Fibroblast of mammary gland (primary cell): Measurements from ENCODE around the gene CAB39.

ENCODE experiments used
- DNase-seq: peaks from one replicate; pipeline ENCODE4 v3.0.0-alpha.2; 2010; ENCODE audit warnings: low read depth
- H3K4me3 ChIP-seq: 2 replicates; pipeline ENCODE4 v1.5.1; 2011; ENCODE audit warnings: low read depth, mild to moderate bottlenecking, low read length, moderate library complexity; ENCODE audit not compliant: control insufficient read depth
- CTCF ChIP-seq: conservative IDR thresholded peaks from 2 replicates; pipeline ENCODE4 v1.5.1; 2011; ENCODE audit warnings: low read depth, low read length, inconsistent platforms; ENCODE audit not compliant: control insufficient read depth, insufficient read depth

Gene CAB39

GRCh38 chr2:230706966-230707365, 5.7 kb upstream of the CAB39 start:
- DNase-seq = no peak

GRCh38 chr2:230708204-230708603, 4.4 kb upstream of the CAB39 start:
- TF ChIP-seq CTCF = no peak
- no peak overlapping the region for H3K4me3 ChIP-seq
- no peak for DNase-seq

More at GRCh38 chr2:230706966-230707365, 5.7 kb upstream of the CAB39 start:
- TF ChIP-seq CTCF = no peak
- H3K4me3 ChIP-seq = no peak overlapping the region

- no peak for TF ChIP-seq CTCF
- H3K4me3 ChIP-seq = no peak overlapping the region
- no peak for DNase-seq
These were observed 1.4 kb upstream of the CAB39 start for GRCh38 chr2:230711224-230711623.

GRCh38 chr2:230713331-230714135, 891 bp downstream of the CAB39 start:
- DNase-seq = no peak
- TF ChIP-seq CTCF = no peak

GRCh38 chr2:230714136-230714480, 1.5 kb downstream of the CAB39 start:
- peak overlapping the region; percentile 87 for H3K4me3 ChIP-seq
- no peak for TF ChIP-seq CTCF
- DNase-seq = peak; percentile 81

More at GRCh38 chr2:230713331-230714135, 891 bp downstream of the CAB39 start:
- peak overlapping the region; percentile 87 for H3K4me3 ChIP-seq

GRCh38 chr2:230715201-230715600, 2.6 kb downstream of the CAB39 start:
- TF ChIP-seq CTCF = no peak
- no peak overlapping the region for H3K4me3 ChIP-seq
- peak; percentile 46 for DNase-seq
